GM23338 (cell line): ENCODE data around the gene FNDC1. TPM values are rescaled to one million over a fixed set of nuclear protein-coding genes. Genes with fewer than 3 reads are reported as not detected.

Source experiments
- ATAC-seq: fragments of 200-7000 bp; cut with Tn5 transposase; 3 replicates; pipeline ENCODE4 v1.9.1; 2020
- DNase-seq: peaks from one replicate; pipeline ENCODE4 v3.0.0-alpha.2; 2015; ENCODE audit warnings: low spot score
- H2AFZ ChIP-seq: fragments of 200-600 bp; sonication (generic); 2 replicates; pipeline ENCODE4 v1.8.0; 2016; ENCODE audit warnings: antibody characterized with exemption, mild to moderate bottlenecking, moderate library complexity
- H3F3A ChIP-seq: fragments of 200-600 bp; sonication (generic); replicated peaks from 2 replicates; pipeline ENCODE4 v1.8.0; 2017; ENCODE audit warnings: antibody characterized with exemption, mixed run types, low read depth
- H3K27ac ChIP-seq: fragments of 200-600 bp; sonication (generic); 2 replicates; pipeline ENCODE4 v1.6.1; 2016; ENCODE audit warnings: low read depth
- H3K27me3 ChIP-seq: fragments of 200-600 bp; sonication (generic); 2 replicates; pipeline ENCODE4 v1.8.0; 2016; ENCODE audit warnings: mild to moderate bottlenecking, mixed run types, moderate library complexity; ENCODE audit not compliant: insufficient read depth
- H3K36me3 ChIP-seq: fragments of 200-600 bp; sonication (generic); 2 replicates; pipeline ENCODE4 v1.8.0; 2016; ENCODE audit warnings: mild to moderate bottlenecking; ENCODE audit not compliant: insufficient read depth
- H3K4me1 ChIP-seq: fragments of 200-600 bp; sonication (generic); 2 replicates; pipeline ENCODE4 v1.8.0; 2016; ENCODE audit warnings: mild to moderate bottlenecking, moderate library complexity; ENCODE audit not compliant: insufficient read depth
- H3K4me2 ChIP-seq: fragments of 200-600 bp; sonication (generic); 2 replicates; pipeline ENCODE4 v1.7.1; 2017; ENCODE audit warnings: mixed run types
- H3K4me3 ChIP-seq: fragments of 200-600 bp; sonication (generic); 2 replicates; pipeline ENCODE4 v1.6.1; 2016; ENCODE audit warnings: mixed run types
- H3K79me2 ChIP-seq: fragments of 200-600 bp; sonication (generic); replicated peaks from 2 replicates; pipeline ENCODE4 v1.8.0; 2017; ENCODE audit warnings: mild to moderate bottlenecking; ENCODE audit not compliant: insufficient read depth
- H3K9me2 ChIP-seq: fragments of 200-600 bp; sonication (generic); 2 replicates; pipeline ENCODE4 v1.8.0; 2017; ENCODE audit not compliant: insufficient read depth
- H4K20me1 ChIP-seq: fragments of 200-600 bp; sonication (generic); replicated peaks from 2 replicates; pipeline ENCODE4 v1.8.0; 2017; ENCODE audit warnings: mild to moderate bottlenecking; ENCODE audit not compliant: insufficient read depth
- H3K27ac Mint-ChIP-seq: 2 replicates; pipeline ENCODE4 v1.8.0; 2020; ENCODE audit warnings: inconsistent platforms, mild to moderate bottlenecking, moderate library complexity, mixed read lengths
- H3K27me3 Mint-ChIP-seq: 3 replicates; pipeline ENCODE4 v1.8.0; 2022; ENCODE audit warnings: low read depth, mild to moderate bottlenecking, moderate library complexity, mixed read lengths, inconsistent platforms; ENCODE audit not compliant: insufficient read depth, poor library complexity
- H3K36me3 Mint-ChIP-seq: 3 replicates; pipeline ENCODE4 v1.8.0; 2021; ENCODE audit warnings: low read depth, mild to moderate bottlenecking, inconsistent platforms, moderate library complexity, mixed read lengths
- H3K4me1 Mint-ChIP-seq: 3 replicates; pipeline ENCODE4 v1.8.0; 2020; ENCODE audit warnings: mild to moderate bottlenecking, inconsistent platforms, mixed read lengths
- H3K4me3 Mint-ChIP-seq: 3 replicates; pipeline ENCODE4 v1.8.0; 2021; ENCODE audit warnings: moderate library complexity, mild to moderate bottlenecking, inconsistent platforms, mixed read lengths
- H3K9me3 Mint-ChIP-seq: 3 replicates; pipeline ENCODE4 v1.8.0; 2020; ENCODE audit warnings: moderate library complexity, mild to moderate bottlenecking, inconsistent platforms, mixed read lengths
- ETS1 ChIP-seq: IDR thresholded peaks from 2 replicates; pipeline ENCODE4 v1.6.1; 2016; ENCODE audit warnings: antibody characterized with exemption
- EZH2phosphoT487 ChIP-seq: fragments of 200-600 bp; sonication (generic); IDR thresholded peaks from one replicate; pipeline ENCODE4 v1.8.1; 2018; ENCODE audit warnings: antibody characterized with exemption; ENCODE audit not compliant: unreplicated experiment
- JUNB ChIP-seq: IDR thresholded peaks from one replicate; pipeline ENCODE4 v1.6.1; 2016; ENCODE audit warnings: antibody characterized with exemption; ENCODE audit not compliant: unreplicated experiment
- NANOG ChIP-seq: IDR thresholded peaks from 2 replicates; pipeline ENCODE4 v1.6.1; 2016; ENCODE audit warnings: antibody characterized with exemption, borderline replicate concordance
- POLR2AphosphoS5 ChIP-seq: IDR thresholded peaks from 2 replicates; pipeline ENCODE4 v1.6.1; 2016; ENCODE audit warnings: antibody characterized with exemption, low read depth
- REST ChIP-seq: IDR thresholded peaks from one replicate; pipeline ENCODE4 v1.6.1; 2018; ENCODE audit warnings: antibody characterized with exemption; ENCODE audit not compliant: unreplicated experiment
- ZNF114 ChIP-seq: fragments of 250-450 bp; sonication (Bioruptor Pico); IDR thresholded peaks from 2 replicates; pipeline ENCODE4 v1.5.0; 2020; ENCODE audit warnings: mild to moderate bottlenecking, moderate library complexity
- ZNF331 ChIP-seq: fragments of 250-450 bp; sonication (Bioruptor Pico); IDR thresholded peaks from 2 replicates; pipeline ENCODE4 v1.5.0; 2020; ENCODE audit warnings: low read depth, mild to moderate bottlenecking, moderate library complexity
- polyA plus RNA-seq: library from polyadenylated mRNA; unstranded; fragments of >200 nt; fragmentation: Nextera tagmentation; extraction: Ambion mirVana; gene quantifications from 2 replicates; pipeline ENCODE4 v1.2.1, GENCODE V29; 2016
- total RNA-seq: library from RNA; depleted of rRNA; stranded (reverse); fragments of >200 nt; shearing (Covaris generic); gene quantifications from 2 replicates; pipeline ENCODE4 v1.2.3, GENCODE V29; 2014

The FNDC1 gene
- total and polyA plus RNA-seq, 2 experiments from 2014 or later: 0.38 to 0.57 TPM

DNA sequence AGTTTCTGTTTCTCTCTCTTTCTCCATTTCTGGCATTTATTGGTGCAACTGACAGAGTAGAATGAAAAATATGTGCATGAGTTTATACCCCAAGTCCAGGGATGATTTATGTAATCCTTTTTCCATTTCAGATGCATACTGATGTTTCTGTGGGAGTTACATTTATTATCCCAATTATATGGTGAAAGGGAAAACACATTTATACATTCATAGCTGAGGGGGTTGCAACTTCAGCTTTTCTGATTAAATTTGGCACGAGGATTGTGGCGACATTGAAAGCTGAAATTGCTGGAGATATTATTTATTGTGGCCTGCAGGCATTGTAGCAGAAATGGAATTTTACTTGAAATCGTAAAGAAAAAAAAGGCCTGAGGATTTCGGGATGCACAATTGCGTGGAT lies 31.5 kb upstream of the FNDC1 start (continued):
- TF ChIP-seq REST (no peak), POLR2AphosphoS5 (no peak), ZNF114 (CRISPR knock-in tag) (no peak), ZNF331 (CRISPR knock-in tag) (no peak), NANOG (no peak)

DNA sequence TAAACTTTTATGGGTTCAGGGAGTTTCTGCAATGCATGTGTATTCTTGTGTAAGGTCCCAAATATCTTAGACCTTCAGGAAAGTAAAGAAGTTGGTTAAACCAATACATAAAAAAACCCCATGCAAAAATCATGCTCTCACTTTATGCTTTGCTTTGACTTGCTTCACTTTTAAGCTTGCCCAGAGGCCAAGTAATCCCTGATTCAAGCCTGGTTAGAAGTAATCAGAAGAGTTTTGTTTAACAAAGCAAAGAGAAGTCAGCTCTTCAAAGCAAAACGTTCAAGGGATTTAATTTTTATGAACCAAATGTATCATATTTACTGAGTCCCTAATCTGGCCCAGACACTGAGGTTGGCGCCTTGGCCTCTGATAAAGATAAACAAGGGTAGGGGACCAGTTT lies 26.7 kb upstream of the FNDC1 start:
- no peak overlapping the region for H2AFZ ChIP-seq
- TF ChIP-seq JUNB (no peak), ZNF114 (CRISPR knock-in tag) (no peak), ETS1 (no peak), ZNF331 (CRISPR knock-in tag) (no peak)

GRCh38 chr6:159148641-159149040 lies 20.6 kb upstream of the FNDC1 start:
- Mint-ChIP-seq H3K4me1 (no peaks in the 10 kb centered on the region), H3K9me3 (no peaks in the 10 kb centered on the region), H3K36me3 (no peaks in the 10 kb centered on the region), H3K4me3 (no peak overlapping the region), H3K27ac (no peak overlapping the region), H3K27me3 (peaks cover 6% of the 10 kb centered on the region)
- Histone ChIP-seq H3K4me3 (no peak overlapping the region), H4K20me1 (no peaks in the 10 kb centered on the region), H3K36me3 (no peaks in the 10 kb centered on the region), H3F3A (no peaks in the 10 kb centered on the region), H3K27ac (no peak overlapping the region), H2AFZ (no peak overlapping the region), H3K4me1 (no peaks in the 10 kb centered on the region), H3K79me2 (no peaks in the 10 kb centered on the region), H3K4me2 (no peak overlapping the region), H3K27me3 (no peaks in the 10 kb centered on the region), H3K9me2 (peaks cover 2% of the 10 kb centered on the region; the same call in 1 of the 2 replicates)
- ATAC-seq (no peak), DNase-seq (no peak)
- no peak for TF ChIP-seq EZH2phosphoT487

More for the DNA sequence above, 26.7 kb upstream of the FNDC1 start:
- Histone ChIP-seq H3K9me2 (peaks cover under 1% of the 10 kb centered on the region; the same call in 1 of the 2 replicates), H3F3A (no peaks in the 10 kb centered on the region), H4K20me1 (no peaks in the 10 kb centered on the region), H3K4me1 (no peaks in the 10 kb centered on the region), H3K4me3 (no peak overlapping the region), H3K27me3 (no peaks in the 10 kb centered on the region), H3K79me2 (no peaks in the 10 kb centered on the region), H3K36me3 (no peaks in the 10 kb centered on the region), H3K4me2 (no peak overlapping the region), H3K27ac (no peak overlapping the region)
- DNase-seq: no peak
- peaks cover 6% of the 10 kb centered on the region for H3K27me3 Mint-ChIP-seq
- no peak overlapping the region for H3K4me3 Mint-ChIP-seq
- ATAC-seq: no peak
- H3K27ac Mint-ChIP-seq: no peak overlapping the region
- H3K4me1 Mint-ChIP-seq: no peaks in the 10 kb centered on the region
- no peaks in the 10 kb centered on the region for H3K36me3 Mint-ChIP-seq
- H3K9me3 Mint-ChIP-seq: no peaks in the 10 kb centered on the region
